HG02623 (cell line): ENCODE data around the gene PACRG.
A peak's percentile ranks its signal among the peaks of the same experiment; 100 is the strongest.

Experiments used
- ATAC-seq: cut with Tn5 transposase; IDR thresholded peaks from one replicate; pipeline ENCODE4 v1.9.1; 2021; ENCODE audit warnings: moderate library complexity; ENCODE audit not compliant: unreplicated experiment

Gene PACRG

GRCh38 chr6:163165155-163165910, 437.6 kb downstream of the PACRG start:
- no peak for ATAC-seq

GRCh38 chr6:163165922-163166321, 438.1 kb downstream of the PACRG start:
- no peak for ATAC-seq

- ATAC-seq: no peak
Measured at GRCh38 chr6:163166507-163166906, 438.7 kb downstream of the PACRG start.

- ATAC-seq: no peak
Measured at GRCh38 chr6:163169521-163169920, 441.7 kb downstream of the PACRG start.

- ATAC-seq: peak; percentile 75
Measured at GRCh38 chr6:163170294-163170883, 442.6 kb downstream of the PACRG start.

- ATAC-seq: no peak
Measured at GRCh38 chr6:163173741-163174140, 446.0 kb downstream of the PACRG start.

GRCh38 chr6:163175301-163175700, 447.5 kb downstream of the PACRG start:
- no peak for ATAC-seq

- ATAC-seq: no peak
Measured at GRCh38 chr6:163176097-163176496, 448.3 kb downstream of the PACRG start.

- ATAC-seq: no peak
Measured at GRCh38 chr6:163177007-163177406, 449.2 kb downstream of the PACRG start.

- ATAC-seq: no peak
Measured at GRCh38 chr6:163177892-163178420, 450.2 kb downstream of the PACRG start.

GRCh38 chr6:163179061-163179460, 451.3 kb downstream of the PACRG start:
- no peak for ATAC-seq

- ATAC-seq: no peak
Measured at GRCh38 chr6:163179721-163180120, 451.9 kb downstream of the PACRG start.

GRCh38 chr6:163180874-163181541, 453.2 kb downstream of the PACRG start:
- no peak for ATAC-seq

GRCh38 chr6:163181666-163182180, 453.9 kb downstream of the PACRG start:
- no peak for ATAC-seq

- no peak for ATAC-seq
Measured at GRCh38 chr6:163182696-163183095, 454.9 kb downstream of the PACRG start.

- no peak for ATAC-seq
Measured at GRCh38 chr6:163183806-163184205, 456.0 kb downstream of the PACRG start.

- ATAC-seq: no peak
Measured at GRCh38 chr6:163185744-163186143, 458.0 kb downstream of the PACRG start.

GRCh38 chr6:163186527-163186926, 458.8 kb downstream of the PACRG start:
- ATAC-seq: no peak

- no peak for ATAC-seq
Measured at GRCh38 chr6:163187201-163187600, 459.4 kb downstream of the PACRG start.

- ATAC-seq: no peak
Measured at GRCh38 chr6:163187606-163188005, 459.8 kb downstream of the PACRG start.

- ATAC-seq: no peak
Measured at GRCh38 chr6:163188746-163189145, 461.0 kb downstream of the PACRG start.

- no peak for ATAC-seq
Measured at GRCh38 chr6:163189609-163190008, 461.8 kb downstream of the PACRG start.
